AG04450 (cell line): ENCODE results near the gene SLC18A2. TPM values are rescaled to one million over a fixed set of nuclear protein-coding genes. Genes with fewer than 3 reads are reported as not detected.
"Not testable (repeated sequence)": the region's sequence is repeated elsewhere in the genome, so short reads cannot be mapped to it uniquely, and the experiment has no call there.

ENCODE experiments used
- CTCF ChIA-PET: fragments of 300-600, 350-600 bp; formaldehyde crosslinking; extraction: SDS; loops from one replicate; lab custom pipeline; 2022; ENCODE audit warnings: antibody characterized with exemption, inconsistent platforms; lab: Charles Lee
- POLR2A ChIA-PET: fragments of 350-600 bp; formaldehyde crosslinking; extraction: SDS; loops from one replicate; lab custom pipeline; 2021; ENCODE audit warnings: antibody characterized with exemption, inconsistent platforms; lab: Yijun Ruan, JAX
- DNase-seq: peaks from one replicate; pipeline ENCODE4 v3.0.0-alpha.2; 2011; ENCODE audit warnings: low read depth, low spot score
- H3K27ac ChIP-seq: one replicate; pipeline ENCODE4 v1.5.1; 2012; ENCODE audit warnings: low read depth, low read length, control low read depth
- H3K27me3 ChIP-seq: one replicate; pipeline ENCODE4 v1.6.0; 2012; ENCODE audit warnings: low read length; ENCODE audit not compliant: control insufficient read depth, insufficient read depth
- H3K4me3 ChIP-seq: 2 replicates; pipeline ENCODE4 v1.5.1; 2011; ENCODE audit warnings: mild to moderate bottlenecking, low read depth, low read length, control low read depth
- H3K9me3 ChIP-seq: 2 replicates; pipeline ENCODE4 v1.5.1; 2012; ENCODE audit warnings: low read length; ENCODE audit not compliant: control insufficient read depth, insufficient read depth
- CTCF ChIP-seq: IDR thresholded peaks from 2 replicates; pipeline ENCODE4 v1.5.1; 2011; ENCODE audit warnings: low read depth, low read length, control low read depth, inconsistent platforms
- polyA plus RNA-seq: library from polyadenylated mRNA; depleted of rRNA; stranded (reverse); fragments of >200 nt; gene quantifications from 2 replicates; pipeline ENCODE4 v1.2.3, GENCODE V29; 2011

The SLC18A2 gene
- polyA plus RNA-seq, 1 experiment, result 0.01 TPM

- Histone ChIP-seq H3K27me3 (no peaks in the 10 kb centered on the region), H3K27ac (no peak overlapping the region), H3K9me3 (no peaks in the 10 kb centered on the region), H3K4me3 (no peak overlapping the region)
- ChIA-PET POLR2A (no interaction called here), CTCF (no interaction called here)
- DNase-seq, result no peak
- no peak for TF ChIP-seq CTCF
Measured at GRCh38 chr10:117273980-117274379, 33.1 kb downstream of the SLC18A2 start.

- DNase-seq, result no peak
- Histone ChIP-seq H3K9me3 (no peaks in the 10 kb centered on the region), H3K27ac (no peak overlapping the region), H3K4me3 (no peak overlapping the region), H3K27me3 (no peaks in the 10 kb centered on the region)
- ChIA-PET CTCF (no interaction called here), POLR2A (no interaction called here)
- TF ChIP-seq CTCF, result no peak
Measured at GRCh38 chr10:117274509-117274908, 33.6 kb downstream of the SLC18A2 start.

- no peak overlapping the region for H3K27ac ChIP-seq
- ChIA-PET POLR2A (no interaction called here), CTCF (interaction anchor here (1.0 kb wide), 1 partner anchor 58 kb away, joined by 3 read pairs; no protein-coding TSS in a partner anchor)
- no peak overlapping the region for H3K4me3 ChIP-seq
- DNase-seq, result no peak
- H3K9me3 ChIP-seq, result no peaks in the 10 kb centered on the region
- H3K27me3 ChIP-seq, result no peaks in the 10 kb centered on the region
- no peak for TF ChIP-seq CTCF
Measured at GRCh38 chr10:117275121-117275520, 34.2 kb downstream of the SLC18A2 start.

GRCh38 chr10:117277675-117278074 lies 36.8 kb downstream of the SLC18A2 start:
- Histone ChIP-seq H3K27me3 (no peaks in the 10 kb centered on the region), H3K27ac (no peak overlapping the region), H3K9me3 (no peaks in the 10 kb centered on the region), H3K4me3 (no peak overlapping the region)
- CTCF ChIA-PET, result interaction anchor here (1.4 to 2.4 kb wide), 2 partner anchors 42 to 51 kb away, joined by 3 to 13 read pairs; no protein-coding TSS in a partner anchor
- DNase-seq, result no peak
- no peak for TF ChIP-seq CTCF
- POLR2A ChIA-PET, result no interaction called here

GRCh38 chr10:117284716-117285494 lies 44.0 kb downstream of the SLC18A2 start:
- ChIA-PET CTCF (interaction anchor here (1.5 to 5.3 kb wide), 2 partner anchors 34 to 68 kb away, joined by 6 to 39 read pairs; no protein-coding TSS in a partner anchor), POLR2A (no interaction called here)
- no peak for TF ChIP-seq CTCF
- no peaks in the 10 kb centered on the region for H3K9me3 ChIP-seq
- H3K4me3 ChIP-seq, result no peak overlapping the region
- H3K27ac ChIP-seq, result no peak overlapping the region
- no peaks in the 10 kb centered on the region for H3K27me3 ChIP-seq
- no peak for DNase-seq

GRCh38 chr10:117290872-117291271 lies 50.0 kb downstream of the SLC18A2 start:
- POLR2A ChIA-PET, H3K27ac ChIP-seq, H3K27me3 ChIP-seq, DNase-seq, CTCF ChIA-PET, H3K9me3 ChIP-seq, H3K4me3 ChIP-seq: not testable (repeated sequence)
